Uterus (tissue), 4 donors: ENCODE results near the gene GON4L. TPM values are rescaled to one million over a fixed set of nuclear protein-coding genes. Genes with fewer than 3 reads are reported as not detected.
"Not testable (repeated sequence)": the region's sequence is repeated elsewhere in the genome, so short reads cannot be mapped to it uniquely, and the experiment has no call there.

ENCODE experiments used
- DNase-seq, 2 donors: peaks; one replicate each; pipeline ENCODE4 v3.0.0-alpha.2; 2019 to 2020
- H3K27ac ChIP-seq, 2 donors: fragments of 200-600 bp; sonication (generic); 1 replicate in 1 of 2; 2 replicates in 1 of 2; pipeline ENCODE4 v1.5.1; 2016 to 2018
- H3K27me3 ChIP-seq, 2 donors: fragments of 200-600 bp; sonication (generic); one replicate each; pipeline ENCODE4 v1.5.1; 2018 to 2019; ENCODE audit warnings: control low read depth in 1 of 2
- H3K36me3 ChIP-seq, 2 donors: fragments of 200-600 bp; sonication (generic); one replicate each; pipeline ENCODE4 v1.5.1; 2019; ENCODE audit warnings: control low read depth in 1 of 2
- H3K4me1 ChIP-seq, 2 donors: fragments of 200-600 bp; sonication (generic); one replicate each; pipeline ENCODE4 v1.5.1; 2018 to 2019; ENCODE audit warnings: control low read depth in 1 of 2
- H3K4me3 ChIP-seq, 2 donors: fragments of 200-600 bp; sonication (generic); 1 replicate in 1 of 2; 2 replicates in 1 of 2; pipeline ENCODE4 v1.5.1; 2018 to 2019; ENCODE audit warnings: mild to moderate bottlenecking in 1 of 2
- H3K9me3 ChIP-seq, 2 donors: fragments of 200-600 bp; sonication (generic); one replicate each; pipeline ENCODE4 v1.5.1; 2019; ENCODE audit warnings: control low read depth in 1 of 2
- POLR2A ChIP-seq, 2 donors: fragments of 450-650 bp; IDR thresholded peaks; one replicate each; pipeline ENCODE4 v1.6.1; 2016; ENCODE audit warnings: antibody characterized with exemption in 2 of 2, mild to moderate bottlenecking in 1 of 2, moderate library complexity in 1 of 2
- intact Hi-C: fragments of 100-400 bp; cut with DNase I; formaldehyde crosslinking; loops from one replicate; pipeline ENCODE4 v1.15.1; 2023; ENCODE audit warnings: low total_unique reads
- total RNA-seq, 4 donors: library from RNA; depleted of rRNA in 3 of 4; stranded (reverse); fragments of >200 nt in 3 of 4; gene quantifications; one replicate each; pipeline versions ENCODE4 v1.1.0 to v1.2.4, GENCODE V29; 2014 to 2023
- TF ChIP-seq, protein P1 (sequence below), 4 experiments: fragments of 200-600 bp in 2 of 4; fragments of 450-650 bp in 2 of 4; sonication (generic) in 2 of 4; IDR thresholded peaks; one replicate each; pipeline ENCODE4 v1.5.1; 2016 to 2019; ENCODE audit warnings: antibody characterized with exemption in 4 of 4, mild to moderate bottlenecking in 2 of 4, moderate library complexity in 1 of 4
- donor health status: DM: yes; HTN: yes; CAD: no.

The GON4L gene
- total RNA-seq, 4 donors from 2014 or later = 49.7 to 93.8 (median 51.9) TPM

DNA sequence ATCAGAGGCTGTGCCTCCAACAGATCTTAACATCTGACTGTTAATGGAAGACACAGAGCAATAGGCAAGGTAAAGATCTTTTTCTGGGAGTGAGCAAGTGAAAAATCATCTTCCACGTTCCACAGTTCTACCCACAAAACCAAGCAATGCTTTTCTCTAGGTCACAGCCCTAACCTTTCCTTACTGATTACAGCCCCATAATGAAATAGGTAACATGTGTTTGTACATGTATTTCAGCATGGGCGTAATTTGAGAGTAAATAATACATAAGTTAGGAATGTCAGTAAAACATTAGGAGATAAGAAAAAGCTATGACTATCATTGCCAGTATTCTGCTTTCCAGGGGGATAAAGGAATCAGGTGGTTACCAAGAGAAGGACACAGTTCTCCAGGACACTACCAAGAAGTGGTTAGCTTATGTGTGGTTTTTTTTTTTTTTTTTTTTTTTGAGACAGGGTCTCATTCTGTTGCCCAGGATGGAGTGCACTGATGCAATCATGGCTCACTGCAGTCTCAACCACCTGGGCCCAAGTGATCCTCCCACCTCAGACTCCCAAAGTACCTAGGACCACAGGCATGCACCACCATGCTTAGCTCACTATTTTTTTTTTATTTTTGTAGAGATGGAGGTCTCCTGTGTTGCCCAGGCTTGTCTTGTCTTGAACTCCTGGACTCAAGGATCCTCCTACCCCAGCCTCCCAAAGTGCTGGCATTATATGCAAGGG, 96.1 kb downstream of the GON4L start:
- H3K36me3 ChIP-seq = no peaks in the 10 kb centered on the region

DNA sequence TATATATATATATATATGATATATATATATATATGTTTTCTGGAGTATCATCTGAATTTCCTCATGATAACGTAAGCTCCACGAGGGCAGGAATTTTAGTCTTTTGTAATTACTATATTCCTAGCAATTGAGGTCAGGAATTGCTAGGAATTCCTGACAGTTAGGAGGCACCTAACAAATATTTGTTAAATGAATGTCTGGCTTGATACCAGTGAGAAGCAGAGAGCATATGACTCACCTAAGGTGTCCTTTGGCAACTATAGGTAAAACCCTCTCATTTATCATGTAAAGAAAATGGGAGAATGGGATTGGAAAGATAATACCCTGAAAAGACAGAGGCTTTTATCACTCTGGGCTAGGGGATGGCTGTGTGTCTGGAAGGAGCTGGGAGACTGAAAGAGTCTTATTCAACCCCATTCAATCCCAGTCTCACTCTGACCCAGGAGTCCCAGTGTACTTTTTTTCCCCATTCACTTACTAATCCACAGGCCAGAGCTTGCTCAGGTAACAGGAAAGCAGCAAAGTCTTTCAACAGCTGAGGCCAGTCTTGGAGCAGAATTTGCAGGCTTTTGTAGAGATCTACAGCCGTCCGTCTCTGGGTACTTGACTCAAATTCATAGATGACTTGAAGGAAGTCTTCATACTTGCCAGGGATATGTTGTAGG, 96.9 kb downstream of the GON4L start:
- intact Hi-C loops = no loop called here
- H3K4me3 ChIP-seq = no peak overlapping the region
- no peak overlapping the region for H3K27ac ChIP-seq
- H3K4me1 ChIP-seq = no peaks in the 10 kb centered on the region
- no peaks in the 10 kb centered on the region for H3K27me3 ChIP-seq
- TF ChIP-seq, protein P1, sequence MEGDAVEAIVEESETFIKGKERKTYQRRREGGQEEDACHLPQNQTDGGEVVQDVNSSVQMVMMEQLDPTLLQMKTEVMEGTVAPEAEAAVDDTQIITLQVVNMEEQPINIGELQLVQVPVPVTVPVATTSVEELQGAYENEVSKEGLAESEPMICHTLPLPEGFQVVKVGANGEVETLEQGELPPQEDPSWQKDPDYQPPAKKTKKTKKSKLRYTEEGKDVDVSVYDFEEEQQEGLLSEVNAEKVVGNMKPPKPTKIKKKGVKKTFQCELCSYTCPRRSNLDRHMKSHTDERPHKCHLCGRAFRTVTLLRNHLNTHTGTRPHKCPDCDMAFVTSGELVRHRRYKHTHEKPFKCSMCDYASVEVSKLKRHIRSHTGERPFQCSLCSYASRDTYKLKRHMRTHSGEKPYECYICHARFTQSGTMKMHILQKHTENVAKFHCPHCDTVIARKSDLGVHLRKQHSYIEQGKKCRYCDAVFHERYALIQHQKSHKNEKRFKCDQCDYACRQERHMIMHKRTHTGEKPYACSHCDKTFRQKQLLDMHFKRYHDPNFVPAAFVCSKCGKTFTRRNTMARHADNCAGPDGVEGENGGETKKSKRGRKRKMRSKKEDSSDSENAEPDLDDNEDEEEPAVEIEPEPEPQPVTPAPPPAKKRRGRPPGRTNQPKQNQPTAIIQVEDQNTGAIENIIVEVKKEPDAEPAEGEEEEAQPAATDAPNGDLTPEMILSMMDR (IDR thresholded peaks at IDR 0.05) = no peak
- no peak for TF ChIP-seq POLR2A (IDR thresholded peaks at IDR 0.05)
- DNase-seq = no peak
- no peaks in the 10 kb centered on the region for H3K36me3 ChIP-seq
- no peaks in the 10 kb centered on the region for H3K9me3 ChIP-seq

More for the DNA sequence above, 96.1 kb downstream of the GON4L start:
- no peak for TF ChIP-seq POLR2A (IDR thresholded peaks at IDR 0.05)
- TF ChIP-seq, protein P1 (IDR thresholded peaks at IDR 0.05) = no peak
- no peak for DNase-seq
- Histone ChIP-seq H3K27me3 (no peaks in the 10 kb centered on the region), H3K4me3 (no peak overlapping the region), H3K27ac (no peak overlapping the region), H3K9me3 (no peaks in the 10 kb centered on the region), H3K4me1 (no peaks in the 10 kb centered on the region)
- intact Hi-C loops = no loop called here

DNA sequence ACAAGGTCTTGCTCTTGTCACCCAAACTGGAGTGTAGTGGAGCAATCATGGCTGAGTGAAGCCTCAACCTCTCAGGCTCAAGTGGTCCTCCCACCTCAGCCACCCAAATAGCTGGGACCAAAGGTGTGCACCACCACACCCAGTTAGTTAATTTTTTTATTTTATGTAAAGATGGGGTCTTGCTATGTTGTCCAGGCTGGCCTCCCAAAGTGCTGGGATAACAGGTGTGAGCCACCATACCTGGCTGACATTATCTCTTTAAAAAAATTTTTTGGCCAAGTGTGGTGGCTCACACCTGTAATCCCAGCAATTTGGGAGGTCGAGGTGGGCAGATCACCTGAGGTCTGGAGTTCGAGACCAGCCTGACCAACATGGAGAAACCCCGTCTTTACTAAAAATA, 98.0 kb downstream of the GON4L start:
- H3K27ac ChIP-seq, H3K4me3 ChIP-seq, intact Hi-C loops, H3K27me3 ChIP-seq, H3K4me1 ChIP-seq, DNase-seq, H3K9me3 ChIP-seq, H3K36me3 ChIP-seq: not testable (repeated sequence)

DNA sequence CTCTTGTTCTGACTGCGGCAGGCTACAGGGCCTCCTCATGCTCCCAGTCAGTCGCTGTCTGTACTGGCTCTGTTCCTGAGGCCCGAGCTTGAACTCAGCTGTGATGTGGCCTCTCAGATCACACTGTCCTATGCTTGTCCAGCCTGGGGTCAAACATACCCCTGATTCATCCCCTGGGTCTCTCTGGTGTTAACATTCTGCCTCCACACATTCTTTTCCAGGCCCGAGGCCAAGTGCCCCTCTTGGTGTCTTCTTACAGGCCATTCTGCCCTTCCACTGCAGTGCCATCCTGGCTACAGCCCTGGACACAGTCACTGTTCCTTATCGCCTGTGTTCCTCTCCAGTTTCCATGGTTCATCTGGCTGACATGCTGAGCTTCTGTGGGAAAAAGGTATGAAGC, 108.9 kb downstream of the GON4L start:
- H3K36me3 ChIP-seq, H3K9me3 ChIP-seq, H3K27me3 ChIP-seq, intact Hi-C loops, DNase-seq, H3K4me3 ChIP-seq, H3K4me1 ChIP-seq, H3K27ac ChIP-seq: not testable (repeated sequence)

DNA sequence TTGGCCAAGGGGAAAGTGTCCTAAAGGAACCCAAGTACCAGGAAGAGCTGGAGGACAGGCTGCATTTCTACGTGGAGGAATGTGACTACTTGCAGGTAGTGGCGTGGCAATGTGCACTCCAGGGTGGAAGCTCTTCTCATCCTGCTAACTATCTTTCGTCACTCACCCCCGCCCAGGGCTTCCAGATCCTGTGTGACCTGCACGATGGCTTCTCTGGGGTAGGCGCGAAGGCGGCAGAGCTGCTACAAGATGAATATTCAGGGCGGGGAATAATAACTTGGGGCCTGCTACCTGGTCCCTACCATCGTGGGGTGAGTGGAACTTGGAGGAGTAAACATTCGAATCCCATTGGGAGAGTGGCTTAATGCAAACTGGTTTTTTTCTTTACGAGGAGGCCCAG, 109.4 kb downstream of the GON4L start:
- H3K4me1 ChIP-seq, H3K9me3 ChIP-seq, H3K27ac ChIP-seq, H3K27me3 ChIP-seq, intact Hi-C loops, H3K4me3 ChIP-seq, H3K36me3 ChIP-seq, DNase-seq: not testable (repeated sequence)

DNA sequence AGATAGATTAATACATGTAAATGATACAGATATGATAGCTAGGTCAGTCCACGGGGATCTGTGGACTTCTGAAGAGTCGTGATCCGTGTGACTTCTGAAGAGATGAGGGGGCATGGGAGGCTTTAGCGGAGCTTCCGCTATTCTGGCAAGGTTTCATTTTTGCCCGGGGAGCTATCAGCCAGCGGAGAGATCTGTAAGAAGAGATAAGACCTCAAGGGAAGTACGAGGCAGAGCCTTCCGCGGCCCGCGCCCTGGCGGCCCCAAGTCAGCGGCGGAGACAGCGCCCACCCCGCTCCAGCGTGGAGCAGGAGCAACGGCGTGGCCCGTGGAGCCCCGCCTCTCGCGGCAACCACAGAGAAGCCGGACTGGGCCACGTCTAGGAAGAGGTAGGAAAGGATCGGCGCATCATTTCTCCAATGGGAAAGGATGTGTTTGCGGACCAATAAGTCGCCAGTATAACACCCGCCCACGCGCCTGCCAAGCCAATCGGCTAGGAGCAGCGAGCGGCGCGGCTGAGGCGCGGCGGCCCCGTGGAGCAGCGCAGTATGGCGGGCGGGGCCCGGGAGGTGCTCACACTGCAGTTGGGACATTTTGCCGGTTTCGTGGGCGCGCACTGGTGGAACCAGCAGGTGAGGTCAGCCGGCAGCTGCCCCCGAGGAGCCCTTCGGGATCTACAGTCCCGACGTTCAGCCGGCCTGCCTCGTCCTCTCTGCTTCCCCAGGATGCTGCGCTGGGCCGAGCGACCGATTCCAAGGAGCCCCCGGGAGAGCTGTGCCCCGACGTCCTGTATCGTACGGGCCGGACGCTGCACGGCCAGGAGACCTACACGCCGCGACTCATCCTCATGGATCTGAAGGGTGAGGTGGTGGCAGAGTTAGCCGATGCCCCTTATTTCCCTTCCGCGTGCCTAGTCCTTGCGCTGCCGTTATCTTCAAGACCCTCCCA, 111.5 kb downstream of the GON4L start:
- H3K27me3 ChIP-seq, H3K36me3 ChIP-seq, H3K4me1 ChIP-seq, H3K9me3 ChIP-seq, intact Hi-C loops: not testable (repeated sequence)
- peak overlapping the region; percentile 81 to 83 for H3K27ac ChIP-seq
- DNase-seq = peak; percentile 94 to 97
- TF ChIP-seq, protein P1 (IDR thresholded peaks at IDR 0.05) = peak in 1 of 4 experiments; percentile 20
- peak; percentile 45 to 67 for TF ChIP-seq POLR2A (IDR thresholded peaks at IDR 0.05)
- H3K4me3 ChIP-seq = peak overlapping the region; percentile 51 to 77
